Activated naive CD8-positive, alpha-beta T cell treated with anti-CD3 and anti-CD28 coated beads, Interleukin-2, amount 50 U/mL, for 24 hours (primary cell): ENCODE results near the gene SVIL.

Experiments
- ATAC-seq: fragments of 150-1000 bp; cut with Tn5 transposase; one replicate; pipeline ENCODE4 v1.10.0; 2021
- DNase-seq: peaks from one replicate; pipeline ENCODE4 v3.0.0; 2021
- H3K27ac Mint-ChIP-seq: one replicate; pipeline ENCODE4 v1.8.0; 2021; ENCODE audit warnings: mild to moderate bottlenecking, mixed read lengths
- H3K27me3 Mint-ChIP-seq: one replicate; pipeline ENCODE4 v1.8.0; 2021; ENCODE audit warnings: mixed read lengths
- H3K36me3 Mint-ChIP-seq: one replicate; pipeline ENCODE4 v1.8.0; 2021; ENCODE audit warnings: low read depth, mixed read lengths
- H3K4me1 Mint-ChIP-seq: one replicate; pipeline ENCODE4 v1.8.0; 2021; ENCODE audit warnings: mixed read lengths
- H3K4me3 Mint-ChIP-seq: one replicate; pipeline ENCODE4 v1.8.0; 2021; ENCODE audit warnings: mild to moderate bottlenecking, moderate library complexity, mixed read lengths
- H3K9me3 Mint-ChIP-seq: one replicate; pipeline ENCODE4 v1.8.0; 2021; ENCODE audit warnings: mixed read lengths

Gene SVIL, protein sequence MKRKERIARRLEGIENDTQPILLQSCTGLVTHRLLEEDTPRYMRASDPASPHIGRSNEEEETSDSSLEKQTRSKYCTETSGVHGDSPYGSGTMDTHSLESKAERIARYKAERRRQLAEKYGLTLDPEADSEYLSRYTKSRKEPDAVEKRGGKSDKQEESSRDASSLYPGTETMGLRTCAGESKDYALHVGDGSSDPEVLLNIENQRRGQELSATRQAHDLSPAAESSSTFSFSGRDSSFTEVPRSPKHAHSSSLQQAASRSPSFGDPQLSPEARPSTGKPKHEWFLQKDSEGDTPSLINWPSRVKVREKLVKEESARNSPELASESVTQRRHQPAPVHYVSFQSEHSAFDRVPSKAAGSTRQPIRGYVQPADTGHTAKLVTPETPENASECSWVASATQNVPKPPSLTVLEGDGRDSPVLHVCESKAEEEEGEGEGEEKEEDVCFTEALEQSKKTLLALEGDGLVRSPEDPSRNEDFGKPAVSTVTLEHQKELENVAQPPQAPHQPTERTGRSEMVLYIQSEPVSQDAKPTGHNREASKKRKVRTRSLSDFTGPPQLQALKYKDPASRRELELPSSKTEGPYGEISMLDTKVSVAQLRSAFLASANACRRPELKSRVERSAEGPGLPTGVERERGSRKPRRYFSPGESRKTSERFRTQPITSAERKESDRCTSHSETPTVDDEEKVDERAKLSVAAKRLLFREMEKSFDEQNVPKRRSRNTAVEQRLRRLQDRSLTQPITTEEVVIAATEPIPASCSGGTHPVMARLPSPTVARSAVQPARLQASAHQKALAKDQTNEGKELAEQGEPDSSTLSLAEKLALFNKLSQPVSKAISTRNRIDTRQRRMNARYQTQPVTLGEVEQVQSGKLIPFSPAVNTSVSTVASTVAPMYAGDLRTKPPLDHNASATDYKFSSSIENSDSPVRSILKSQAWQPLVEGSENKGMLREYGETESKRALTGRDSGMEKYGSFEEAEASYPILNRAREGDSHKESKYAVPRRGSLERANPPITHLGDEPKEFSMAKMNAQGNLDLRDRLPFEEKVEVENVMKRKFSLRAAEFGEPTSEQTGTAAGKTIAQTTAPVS (N-terminal part only)

GRCh38 chr10:29634764-29635625 lies at the start of gene SVIL:
TSS of gene SVIL (minus strand) at chr10:29634971. CDS start at chr10:29555058, 79,913 bp downstream.
- DNase-seq, result no peak
- Mint-ChIP-seq H3K9me3 (no peaks in the 10 kb centered on the region), H3K36me3 (peaks cover 2% of the 10 kb centered on the region), H3K4me1 (peaks cover 45% of the 10 kb centered on the region), H3K27me3 (no peaks in the 10 kb centered on the region), H3K4me3 (no peak within 1 kb of the TSS), H3K27ac (no peak within 1 kb of the TSS)
- no peak for ATAC-seq

DNA sequence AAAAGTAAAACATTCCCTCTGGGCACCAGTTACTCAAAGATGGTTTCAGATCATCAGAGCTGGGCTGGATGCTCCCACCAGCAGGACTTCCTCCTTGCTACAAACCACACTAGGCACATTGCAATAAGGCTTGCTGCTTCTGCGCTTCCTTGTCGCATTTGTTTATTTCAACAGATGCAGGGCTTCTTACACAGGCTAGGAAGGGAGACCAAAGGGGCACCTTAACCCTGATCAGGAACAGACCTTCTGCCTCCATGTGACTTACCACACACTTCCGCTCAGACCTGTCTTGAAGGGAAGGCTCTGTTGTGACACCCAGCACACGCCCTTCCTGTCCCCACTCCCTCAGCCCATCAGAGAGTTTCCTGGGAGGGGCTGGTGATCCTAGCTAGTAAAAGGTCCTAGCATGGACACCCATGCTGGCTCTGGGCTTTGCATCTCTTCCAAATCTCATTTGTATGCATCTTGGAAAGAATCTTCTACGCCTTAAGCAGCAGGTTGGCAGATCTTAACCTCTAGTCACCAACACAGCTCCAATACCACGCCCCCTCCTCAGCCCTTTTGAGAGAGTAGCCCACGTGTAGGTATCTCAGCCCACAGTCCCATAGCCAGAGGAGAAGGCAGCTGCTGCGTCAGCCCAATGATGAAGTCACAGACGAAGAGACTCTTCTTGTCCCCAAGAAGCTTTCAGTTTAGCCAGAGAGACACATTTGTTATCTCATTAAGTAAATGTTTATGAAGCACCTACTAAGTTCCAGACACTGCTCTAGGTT lies 47.1 kb upstream of the SVIL start:
- peaks cover 32% of the 10 kb centered on the region for H3K36me3 Mint-ChIP-seq
- H3K4me1 Mint-ChIP-seq, result peaks cover 61% of the 10 kb centered on the region
- H3K27me3 Mint-ChIP-seq, result no peaks in the 10 kb centered on the region
- H3K27ac Mint-ChIP-seq, result peak overlapping the region; percentile 50
- no peak overlapping the region for H3K4me3 Mint-ChIP-seq
- peaks cover 8% of the 10 kb centered on the region for H3K9me3 Mint-ChIP-seq
- DNase-seq, result peak; percentile 44
- ATAC-seq, result peak; percentile 95

DNA sequence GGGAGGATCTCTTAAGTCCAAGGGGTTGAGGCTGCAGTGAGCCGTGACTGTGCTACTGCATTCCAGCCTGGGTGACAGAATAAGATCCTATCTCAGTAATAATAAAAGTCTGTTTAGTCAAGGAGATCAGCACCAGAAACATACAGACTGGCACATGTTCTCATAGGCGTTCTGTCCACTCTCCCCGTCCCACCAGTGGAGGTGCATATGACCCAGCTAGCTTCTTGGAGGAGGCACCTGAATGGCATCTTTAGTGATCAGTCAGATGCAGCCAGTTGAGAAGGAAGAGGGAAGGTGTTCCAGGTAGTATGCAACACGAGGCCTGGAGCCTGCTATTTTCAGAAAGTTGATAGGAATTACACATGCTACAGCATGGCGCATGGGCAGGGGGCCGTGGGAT lies 45.3 kb upstream of the SVIL start:
- peaks cover 38% of the 10 kb centered on the region for H3K36me3 Mint-ChIP-seq

GRCh38 chr10:29676732-29677131 lies 42.0 kb upstream of the SVIL start:
- Mint-ChIP-seq H3K36me3 (peaks cover 31% of the 10 kb centered on the region), H3K4me1 (peaks cover 55% of the 10 kb centered on the region), H3K27me3 (no peaks in the 10 kb centered on the region), H3K27ac (no peak overlapping the region), H3K4me3 (no peak overlapping the region), H3K9me3 (peaks cover 18% of the 10 kb centered on the region)
- DNase-seq (no peak), ATAC-seq (no peak)

More for the DNA sequence above, 45.3 kb upstream of the SVIL start:
- DNase-seq (no peak), ATAC-seq (no peak)
- no peak overlapping the region for H3K4me3 Mint-ChIP-seq
- H3K9me3 Mint-ChIP-seq, result peaks cover 19% of the 10 kb centered on the region
- no peak overlapping the region for H3K27ac Mint-ChIP-seq
- no peaks in the 10 kb centered on the region for H3K27me3 Mint-ChIP-seq
- peaks cover 69% of the 10 kb centered on the region for H3K4me1 Mint-ChIP-seq

- H3K4me3 Mint-ChIP-seq, result no peak overlapping the region
- peaks cover 48% of the 10 kb centered on the region for H3K4me1 Mint-ChIP-seq
- peaks cover 18% of the 10 kb centered on the region for H3K9me3 Mint-ChIP-seq
- ATAC-seq, result no peak
- no peaks in the 10 kb centered on the region for H3K27me3 Mint-ChIP-seq
- peaks cover 34% of the 10 kb centered on the region for H3K36me3 Mint-ChIP-seq
- no peak for DNase-seq
- no peak overlapping the region for H3K27ac Mint-ChIP-seq
These were observed 41.2 kb upstream of the SVIL start for GRCh38 chr10:29675984-29676383.

DNA sequence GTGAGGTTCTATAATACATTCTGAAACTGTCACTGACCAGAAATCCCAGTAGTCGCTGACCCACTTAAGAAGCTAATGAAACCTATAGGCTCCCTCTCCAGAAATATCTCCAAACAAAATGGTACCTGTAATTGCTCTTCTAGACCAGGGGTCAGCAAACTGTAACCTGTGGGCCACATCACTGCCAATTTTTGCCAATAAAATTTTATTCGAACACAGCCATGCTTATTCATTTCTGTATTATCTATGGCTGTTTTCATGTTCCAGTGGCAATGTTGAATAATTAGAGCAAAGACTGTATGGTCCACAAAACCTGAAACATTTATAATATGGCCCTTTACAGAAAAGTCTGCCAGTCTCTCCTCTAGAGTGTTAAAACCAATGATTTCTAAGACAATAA lies 37.2 kb upstream of the SVIL start:
- H3K4me3 Mint-ChIP-seq, result no peak overlapping the region
- DNase-seq (no peak), ATAC-seq (no peak)
- H3K36me3 Mint-ChIP-seq, result peaks cover 33% of the 10 kb centered on the region
- peaks cover 13% of the 10 kb centered on the region for H3K4me1 Mint-ChIP-seq
- peaks cover 15% of the 10 kb centered on the region for H3K9me3 Mint-ChIP-seq
- no peaks in the 10 kb centered on the region for H3K27me3 Mint-ChIP-seq
- no peak overlapping the region for H3K27ac Mint-ChIP-seq

- peaks cover 28% of the 10 kb centered on the region for H3K36me3 Mint-ChIP-seq
- peaks cover 13% of the 10 kb centered on the region for H3K4me1 Mint-ChIP-seq
- H3K27me3 Mint-ChIP-seq, result no peaks in the 10 kb centered on the region
- no peak for ATAC-seq
- no peak overlapping the region for H3K4me3 Mint-ChIP-seq
- no peak overlapping the region for H3K27ac Mint-ChIP-seq
- no peak for DNase-seq
- H3K9me3 Mint-ChIP-seq, result peaks cover 15% of the 10 kb centered on the region
These were observed 36.5 kb upstream of the SVIL start for GRCh38 chr10:29671228-29671780.

GRCh38 chr10:29670761-29671160 lies 36.0 kb upstream of the SVIL start:
- peaks cover 9% of the 10 kb centered on the region for H3K4me1 Mint-ChIP-seq

GRCh38 chr10:29669149-29669548 lies 34.4 kb upstream of the SVIL start:
- peaks cover 16% of the 10 kb centered on the region for H3K36me3 Mint-ChIP-seq
- no peaks in the 10 kb centered on the region for H3K27me3 Mint-ChIP-seq
- ATAC-seq (no peak), DNase-seq (no peak)
- H3K27ac Mint-ChIP-seq, result no peak overlapping the region
- peaks cover 3% of the 10 kb centered on the region for H3K4me1 Mint-ChIP-seq
- no peaks in the 10 kb centered on the region for H3K9me3 Mint-ChIP-seq
- no peak overlapping the region for H3K4me3 Mint-ChIP-seq

More at GRCh38 chr10:29670761-29671160, 36.0 kb upstream of the SVIL start:
- Mint-ChIP-seq H3K4me3 (no peak overlapping the region), H3K9me3 (peaks cover 10% of the 10 kb centered on the region), H3K27ac (no peak overlapping the region), H3K36me3 (peaks cover 22% of the 10 kb centered on the region), H3K27me3 (no peaks in the 10 kb centered on the region)
- ATAC-seq (no peak), DNase-seq (no peak)

DNA sequence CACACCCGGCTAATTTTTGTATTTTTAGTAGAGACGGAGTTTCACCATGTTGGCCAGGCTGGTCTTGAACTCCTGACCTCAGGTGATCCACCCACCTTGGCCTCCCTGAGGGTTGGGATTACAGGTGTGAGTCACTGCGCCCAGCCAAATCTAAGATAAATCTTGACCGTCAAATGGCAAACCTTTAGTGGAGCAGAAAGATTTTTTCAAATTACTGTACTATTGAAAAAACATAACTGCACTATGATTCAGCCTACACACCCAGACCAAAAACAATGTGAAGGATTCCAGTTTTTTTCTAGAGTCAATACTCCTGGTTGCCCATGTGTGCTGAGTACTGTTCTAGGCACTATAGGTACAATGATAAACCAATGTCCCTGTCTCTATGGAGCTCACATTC lies 33.9 kb upstream of the SVIL start:
- ATAC-seq (no peak), DNase-seq (no peak)
- Mint-ChIP-seq H3K9me3 (no peaks in the 10 kb centered on the region), H3K27me3 (no peaks in the 10 kb centered on the region), H3K27ac (no peak overlapping the region), H3K4me3 (no peak overlapping the region), H3K4me1 (peaks cover 3% of the 10 kb centered on the region), H3K36me3 (peaks cover 13% of the 10 kb centered on the region)

DNA sequence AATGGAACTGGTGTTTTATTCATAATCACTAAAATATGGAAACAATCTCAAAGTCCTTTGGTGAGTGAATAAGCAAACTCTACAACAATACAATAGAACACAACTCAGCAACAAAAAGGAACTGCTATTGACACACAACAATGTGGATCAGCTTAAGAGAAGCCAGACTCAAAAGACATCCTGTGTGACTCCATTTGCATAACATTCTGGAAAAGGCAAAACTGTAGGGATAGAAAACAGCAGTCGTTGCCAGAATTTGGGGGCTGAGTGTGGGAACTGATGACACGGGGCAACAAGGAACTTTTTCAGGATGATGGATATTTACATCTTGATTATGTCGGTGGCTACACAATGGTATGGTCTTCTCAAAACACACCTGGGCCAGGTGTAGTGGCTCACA lies 32.4 kb upstream of the SVIL start:
- Mint-ChIP-seq H3K27me3 (no peaks in the 10 kb centered on the region), H3K9me3 (no peaks in the 10 kb centered on the region), H3K36me3 (peaks cover 7% of the 10 kb centered on the region), H3K4me1 (no peaks in the 10 kb centered on the region), H3K4me3 (no peak overlapping the region), H3K27ac (no peak overlapping the region)
- DNase-seq, result no peak
- no peak for ATAC-seq

- ATAC-seq (no peak), DNase-seq (no peak)
- Mint-ChIP-seq H3K4me3 (no peak overlapping the region), H3K36me3 (peaks cover 3% of the 10 kb centered on the region), H3K4me1 (no peaks in the 10 kb centered on the region), H3K27me3 (peaks cover under 1% of the 10 kb centered on the region), H3K9me3 (no peaks in the 10 kb centered on the region), H3K27ac (no peak overlapping the region)
These were observed 31.4 kb upstream of the SVIL start for GRCh38 chr10:29666201-29666600.

DNA sequence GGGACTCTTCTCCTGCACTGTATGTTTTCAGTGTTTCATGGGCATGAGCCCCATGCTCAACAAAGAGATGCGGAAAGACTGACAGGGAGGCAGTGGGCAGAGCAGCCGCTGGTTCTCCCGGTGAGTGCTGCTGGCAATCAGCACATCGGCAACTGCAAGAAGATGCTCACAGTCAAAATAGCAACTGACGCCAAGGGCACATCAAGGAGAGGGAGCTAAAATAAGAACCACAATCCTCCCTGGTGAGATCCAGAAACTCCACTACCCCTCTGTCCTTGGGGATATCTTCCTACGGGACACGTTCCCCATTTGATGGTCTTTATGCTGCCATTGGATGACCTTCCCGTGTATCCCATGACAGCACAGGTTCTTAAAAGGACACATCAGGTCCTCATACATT lies 28.9 kb upstream of the SVIL start:
- Mint-ChIP-seq H3K4me3 (no peak overlapping the region), H3K27ac (no peak overlapping the region), H3K4me1 (peaks cover 18% of the 10 kb centered on the region), H3K27me3 (peaks cover 4% of the 10 kb centered on the region), H3K9me3 (no peaks in the 10 kb centered on the region), H3K36me3 (no peaks in the 10 kb centered on the region)
- ATAC-seq (no peak), DNase-seq (no peak)
